Spleen (tissue), 11 donors: ENCODE results near the gene CD164L2. TPM values are rescaled to one million over a fixed set of nuclear protein-coding genes. Genes with fewer than 3 reads are reported as not detected.

Experiments
- DNase-seq: peaks from one replicate; pipeline ENCODE4 v3.0.0-alpha.2; 2020
- H3K27ac ChIP-seq, 8 donors: fragments of 200-600 bp; sonication (generic) in 7 of 8; 1 replicate in 4 of 8; 2 replicates in 4 of 8; pipeline versions ENCODE4 v1.5.0 to v1.8.0; 2016 to 2021; ENCODE audit warnings: inconsistent platforms in 4 of 8, mild to moderate bottlenecking in 4 of 8, moderate library complexity in 1 of 8
- H3K27me3 ChIP-seq, 7 donors: fragments of 200-600 bp; sonication (generic) in 6 of 7; replicated peaks in 1 of 7; 1 replicate in 4 of 7; 2 replicates in 3 of 7; pipeline versions ENCODE4 v1.5.0 to v1.8.0; 2016 to 2021; ENCODE audit warnings: inconsistent platforms in 3 of 7, mild to moderate bottlenecking in 1 of 7
- H3K36me3 ChIP-seq, 6 donors: fragments of 200-600 bp; sonication (generic) in 5 of 6; 1 replicate in 4 of 6; 2 replicates in 2 of 6; pipeline versions ENCODE4 v1.5.0 to v1.8.0; 2016 to 2021; ENCODE audit warnings: inconsistent platforms in 2 of 6
- H3K4me1 ChIP-seq, 6 donors: fragments of 200-600 bp; sonication (generic) in 5 of 6; 1 replicate in 3 of 6; 2 replicates in 3 of 6; pipeline versions ENCODE4 v1.5.0 to v1.8.0; 2016 to 2021; ENCODE audit warnings: inconsistent platforms in 3 of 6
- H3K4me3 ChIP-seq, 8 donors: fragments of 200-600 bp; sonication (generic) in 7 of 8; 1 replicate in 4 of 8; 2 replicates in 4 of 8; pipeline versions ENCODE4 v1.5.0 to v1.8.0; 2016 to 2021; ENCODE audit warnings: inconsistent platforms in 4 of 8, mild to moderate bottlenecking in 4 of 8, moderate library complexity in 2 of 8
- H3K9me3 ChIP-seq, 8 donors: fragments of 200-600 bp; sonication (generic) in 7 of 8; 1 replicate in 4 of 8; 2 replicates in 4 of 8; pipeline versions ENCODE4 v1.5.0 to v1.8.0; 2016 to 2021; ENCODE audit warnings: inconsistent platforms in 4 of 8
- POLR2A ChIP-seq, 3 donors: fragments of 450-650 bp; IDR thresholded peaks; one replicate each; pipeline ENCODE4 v1.5.1; 2017; ENCODE audit warnings: antibody characterized with exemption in 3 of 3, mild to moderate bottlenecking in 1 of 3
- POLR2AphosphoS5 ChIP-seq, 3 donors: sonication (generic); formaldehyde crosslinking; IDR thresholded peaks; one replicate each; pipeline ENCODE4 v1.5.1; 2017; ENCODE audit warnings: antibody characterized with exemption in 3 of 3
- whole genome bisulfite sequencing, 5 donors: extraction: QIAGEN DNeasy Blood & Tissue Kit in 3 of 5; methylation state at CpG; one replicate each; pipeline versions ENCODE4 v1.1.5 to v1.1.7; 2013 to 2018; 5-methylcytosine and 5-hydroxymethylcytosine counted together
- intact Hi-C: fragments of 100-400 bp; cut with DNase I; formaldehyde crosslinking; loops from one replicate; pipeline ENCODE4 v1.15.0; 2023; ENCODE audit warnings: low total_unique reads
- polyA plus RNA-seq, 3 donors: library from polyadenylated mRNA; stranded (reverse); fragments of 200-250 nt; gene quantifications; one replicate each; pipeline ENCODE4 v1.2.1, GENCODE V29; 2013
- total RNA-seq, 7 donors: library from RNA; depleted of rRNA in 3 of 7; stranded (reverse); fragments of >200 nt in 3 of 7; fragmentation: NEBNext Ultra II Directional in 4 of 7; extraction: Animal tissue kit (Norgen Biotek cat#: 25700) in 4 of 7; gene quantifications; one replicate each; pipeline versions ENCODE4 v1.1.0 to v1.2.1, GENCODE V29; 2016 to 2021
- TF ChIP-seq, protein P1 (sequence below), 11 experiments: fragments of 200-600 bp in 7 of 11; fragments of 450-650 bp in 4 of 11; sonication (generic) in 4 of 11; IDR thresholded peaks in 8 of 11; conservative IDR thresholded peaks in 3 of 11; 1 replicate in 7 of 11; 2 replicates in 4 of 11; pipeline versions ENCODE4 v1.4.0 to v1.8.0; 2016 to 2021; ENCODE audit warnings: antibody characterized with exemption in 11 of 11, inconsistent platforms in 4 of 11, mild to moderate bottlenecking in 1 of 11
- donor health status: healthy with polysubstance abuse.
- donor health status: DM: no; HTN: no; CAD: no; lungs with moderate emphysema.
- donor health status: DM: no; HTN: no; CAD: no.
- donor health status: Bipolar disorder and iron deficiency.
- donor health status: healthy.
- donor health status: DM: no; HTN: no; CAD: no.
- donor health status: DM: yes; HTN: yes; CAD: no.

The CD164L2 gene
- total and polyA plus RNA-seq, 10 donors, result 0.06 TPM; not detected in 9

DNA sequence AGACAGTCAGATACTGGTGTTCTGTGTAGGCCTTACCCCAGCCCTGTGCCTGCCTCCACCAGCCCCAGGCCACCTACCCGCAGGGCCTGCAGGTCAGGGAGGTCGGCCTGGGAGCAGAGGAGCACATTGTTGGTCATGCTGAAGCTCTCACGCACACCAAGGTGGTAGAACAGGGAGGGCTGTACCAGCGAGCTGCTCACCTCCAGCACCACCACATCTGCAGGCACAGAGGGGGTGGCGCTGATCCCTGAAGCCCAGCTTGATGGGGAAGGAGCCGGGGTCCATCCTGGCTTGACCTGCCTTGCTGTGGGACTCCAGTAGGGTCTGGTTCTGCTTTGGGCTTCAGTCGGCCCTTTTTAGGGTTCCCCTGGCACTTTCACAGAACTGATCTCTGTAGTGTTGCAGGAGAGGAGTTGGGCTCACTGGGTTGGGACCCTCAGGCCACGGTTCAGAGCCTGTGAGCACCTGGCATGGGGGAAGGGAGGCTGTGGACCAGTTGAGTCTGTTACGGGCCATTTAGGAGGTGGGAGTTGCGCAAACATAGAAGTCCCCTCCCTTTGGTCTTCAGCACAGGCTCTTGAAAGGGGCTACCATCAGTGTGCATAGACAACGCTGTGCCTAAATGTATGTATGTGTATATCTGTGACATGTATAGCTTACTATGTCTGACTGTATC lies 18.3 kb downstream of the CD164L2 start:
- Histone ChIP-seq H3K27ac (peak overlapping the region in 7 of 8 donors; percentile 88 to 95 (median 91)), H3K27me3 (peaks cover 0 to 4% (median 0%) of the 10 kb centered on the region in 7 donors), H3K9me3 (no peaks in the 10 kb centered on the region), H3K4me1 (peaks cover 23 to 74% (median 58%) of the 10 kb centered on the region in 6 donors), H3K4me3 (peak overlapping the region in 6 of 8 donors; percentile 60 to 89 (median 70)), H3K36me3 (peaks cover 0 to 48% (median 7%) of the 10 kb centered on the region in 6 donors)
- TF ChIP-seq, protein P1, sequence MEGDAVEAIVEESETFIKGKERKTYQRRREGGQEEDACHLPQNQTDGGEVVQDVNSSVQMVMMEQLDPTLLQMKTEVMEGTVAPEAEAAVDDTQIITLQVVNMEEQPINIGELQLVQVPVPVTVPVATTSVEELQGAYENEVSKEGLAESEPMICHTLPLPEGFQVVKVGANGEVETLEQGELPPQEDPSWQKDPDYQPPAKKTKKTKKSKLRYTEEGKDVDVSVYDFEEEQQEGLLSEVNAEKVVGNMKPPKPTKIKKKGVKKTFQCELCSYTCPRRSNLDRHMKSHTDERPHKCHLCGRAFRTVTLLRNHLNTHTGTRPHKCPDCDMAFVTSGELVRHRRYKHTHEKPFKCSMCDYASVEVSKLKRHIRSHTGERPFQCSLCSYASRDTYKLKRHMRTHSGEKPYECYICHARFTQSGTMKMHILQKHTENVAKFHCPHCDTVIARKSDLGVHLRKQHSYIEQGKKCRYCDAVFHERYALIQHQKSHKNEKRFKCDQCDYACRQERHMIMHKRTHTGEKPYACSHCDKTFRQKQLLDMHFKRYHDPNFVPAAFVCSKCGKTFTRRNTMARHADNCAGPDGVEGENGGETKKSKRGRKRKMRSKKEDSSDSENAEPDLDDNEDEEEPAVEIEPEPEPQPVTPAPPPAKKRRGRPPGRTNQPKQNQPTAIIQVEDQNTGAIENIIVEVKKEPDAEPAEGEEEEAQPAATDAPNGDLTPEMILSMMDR (IDR thresholded peaks at IDR 0.05 in 8 of 11, conservative IDR thresholded peaks at IDR 0.05 in 3 of 11), result no peak
- no peak for TF ChIP-seq POLR2A (IDR thresholded peaks at IDR 0.05)
- TF ChIP-seq POLR2AphosphoS5 (IDR thresholded peaks at IDR 0.05), result no peak
- DNase-seq, result no peak
- intact Hi-C loops, result no loop called here
- 54 to 80% (median 72%) methylated on average over 6 to 11 of the region's 11 CpGs for WGBS, 5 donors

DNA sequence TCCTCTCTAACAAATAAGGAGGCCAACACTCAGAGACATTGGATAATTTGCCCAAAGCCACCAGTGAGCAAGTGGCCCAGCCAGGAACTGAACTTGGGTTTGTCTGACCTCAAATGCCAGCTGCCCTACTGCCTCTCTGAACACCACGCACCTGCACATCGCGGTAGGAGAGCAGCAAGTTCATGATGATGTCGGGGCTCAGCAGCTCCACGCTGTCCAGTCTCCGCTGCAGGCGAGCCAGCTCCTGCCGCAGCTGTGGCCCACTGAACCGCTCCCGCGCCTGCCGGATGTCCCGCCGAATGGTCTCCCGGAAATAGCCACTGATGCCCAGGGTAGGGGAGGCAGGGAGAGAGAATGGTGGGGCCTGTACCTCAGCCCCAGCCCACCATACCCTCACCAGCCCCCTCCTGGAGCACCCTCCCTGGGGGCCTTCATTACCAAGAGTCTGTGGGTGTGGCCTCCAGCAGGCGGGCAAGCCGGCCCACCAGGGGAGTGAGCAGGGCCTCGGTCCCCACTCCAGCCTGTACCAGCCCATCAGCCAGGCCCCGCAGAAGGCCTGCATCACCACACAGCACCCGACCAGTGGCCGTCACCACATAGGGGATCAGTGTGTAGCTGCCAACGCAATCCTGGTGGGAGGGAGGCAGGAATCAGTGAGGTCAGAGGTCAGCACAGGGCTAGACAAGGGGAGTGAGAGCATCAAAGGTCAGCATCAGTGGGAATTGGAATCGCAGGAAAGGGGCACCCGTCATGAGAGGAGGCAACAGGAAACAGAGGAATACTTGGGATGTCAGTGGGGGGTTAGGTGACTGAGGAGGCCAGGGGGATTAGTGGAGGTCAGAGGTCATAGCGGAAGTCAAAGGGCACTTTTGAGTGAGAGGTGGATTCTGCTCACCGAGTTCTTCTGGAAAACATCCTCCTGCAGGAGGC lies 19.1 kb downstream of the CD164L2 start:
- intact Hi-C loops, result no loop called here
- TF ChIP-seq, protein P1 (IDR thresholded peaks at IDR 0.05 in 8 of 11, conservative IDR thresholded peaks at IDR 0.05 in 3 of 11), result no peak
- no peak for TF ChIP-seq POLR2AphosphoS5 (IDR thresholded peaks at IDR 0.05)
- TF ChIP-seq POLR2A (IDR thresholded peaks at IDR 0.05), result no peak
- Histone ChIP-seq H3K9me3 (no peaks in the 10 kb centered on the region), H3K36me3 (peaks cover 0 to 56% (median 11%) of the 10 kb centered on the region in 6 donors), H3K27me3 (peaks cover 0 to 4% (median 0%) of the 10 kb centered on the region in 7 donors), H3K27ac (peak overlapping the region in 3 of 8 donors; percentile 91 to 92 (median 91)), H3K4me3 (no peak overlapping the region), H3K4me1 (peaks cover 26 to 74% (median 56%) of the 10 kb centered on the region in 6 donors)
- WGBS, 5 donors, result 89 to 93% (median 92%) methylated on average over 12 to 26 of the region's 26 CpGs
- DNase-seq, result no peak

DNA sequence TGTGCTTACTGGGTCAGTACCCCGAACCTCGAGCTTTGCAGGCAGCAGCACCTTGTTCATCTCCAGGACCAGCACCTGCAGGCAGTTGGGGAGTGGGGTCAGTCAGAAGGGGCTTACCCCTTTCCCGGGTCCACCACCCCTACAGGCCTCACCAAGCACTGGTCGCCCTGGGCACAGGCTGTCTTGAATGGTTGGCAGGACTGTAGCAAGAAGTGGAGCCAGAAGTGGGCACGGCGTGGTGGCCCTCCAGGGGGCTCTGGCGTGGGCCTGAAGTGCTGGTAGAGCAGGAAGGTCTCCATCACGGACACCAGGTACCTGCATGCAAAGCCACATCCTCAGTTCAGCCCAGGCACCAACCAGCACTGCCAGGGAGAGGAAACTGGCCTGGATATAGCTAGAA lies 21.6 kb downstream of the CD164L2 start:
- TF ChIP-seq, protein P1 (IDR thresholded peaks at IDR 0.05 in 8 of 11, conservative IDR thresholded peaks at IDR 0.05 in 3 of 11), result no peak
- TF ChIP-seq POLR2AphosphoS5 (IDR thresholded peaks at IDR 0.05), result no peak
- TF ChIP-seq POLR2A (IDR thresholded peaks at IDR 0.05), result no peak
- Histone ChIP-seq H3K9me3 (no peaks in the 10 kb centered on the region), H3K27me3 (peaks cover 0 to 4% (median 0%) of the 10 kb centered on the region in 7 donors), H3K27ac (no peak overlapping the region), H3K4me3 (no peak overlapping the region), H3K36me3 (peaks cover 0 to 80% (median 14%) of the 10 kb centered on the region in 6 donors), H3K4me1 (peaks cover 29 to 69% (median 51%) of the 10 kb centered on the region in 6 donors)
- intact Hi-C loops, result no loop called here
- 81 to 96% (median 90%) methylated on average over 7 to 8 of the region's 8 CpGs for whole genome bisulfite sequencing, 5 donors
- no peak for DNase-seq
